ENCODE data around the gene MKRN2OS.

DNA sequence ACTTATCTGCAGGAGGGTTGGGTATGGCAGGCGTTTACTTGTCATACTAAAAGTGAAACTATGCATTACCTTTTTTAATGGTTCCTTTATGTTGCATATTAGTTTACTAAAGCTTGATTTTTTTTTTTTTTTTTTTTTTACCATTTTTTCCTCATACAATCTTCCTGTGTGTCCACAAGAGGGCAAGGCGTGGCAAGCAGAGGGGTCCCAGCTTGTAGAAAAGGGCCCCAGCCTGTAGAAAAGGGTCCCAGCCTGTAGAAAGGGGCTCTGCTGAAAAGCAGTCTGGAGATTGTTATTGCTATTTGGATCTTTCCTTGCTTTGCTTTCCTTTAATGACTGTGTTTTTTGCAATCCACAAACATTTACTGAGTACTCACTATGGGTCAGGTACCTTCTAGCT is 33.4 kb upstream of the MKRN2OS start:
- TF ChIP-seq, protein P1, sequence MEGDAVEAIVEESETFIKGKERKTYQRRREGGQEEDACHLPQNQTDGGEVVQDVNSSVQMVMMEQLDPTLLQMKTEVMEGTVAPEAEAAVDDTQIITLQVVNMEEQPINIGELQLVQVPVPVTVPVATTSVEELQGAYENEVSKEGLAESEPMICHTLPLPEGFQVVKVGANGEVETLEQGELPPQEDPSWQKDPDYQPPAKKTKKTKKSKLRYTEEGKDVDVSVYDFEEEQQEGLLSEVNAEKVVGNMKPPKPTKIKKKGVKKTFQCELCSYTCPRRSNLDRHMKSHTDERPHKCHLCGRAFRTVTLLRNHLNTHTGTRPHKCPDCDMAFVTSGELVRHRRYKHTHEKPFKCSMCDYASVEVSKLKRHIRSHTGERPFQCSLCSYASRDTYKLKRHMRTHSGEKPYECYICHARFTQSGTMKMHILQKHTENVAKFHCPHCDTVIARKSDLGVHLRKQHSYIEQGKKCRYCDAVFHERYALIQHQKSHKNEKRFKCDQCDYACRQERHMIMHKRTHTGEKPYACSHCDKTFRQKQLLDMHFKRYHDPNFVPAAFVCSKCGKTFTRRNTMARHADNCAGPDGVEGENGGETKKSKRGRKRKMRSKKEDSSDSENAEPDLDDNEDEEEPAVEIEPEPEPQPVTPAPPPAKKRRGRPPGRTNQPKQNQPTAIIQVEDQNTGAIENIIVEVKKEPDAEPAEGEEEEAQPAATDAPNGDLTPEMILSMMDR (IDR thresholded peaks at IDR 0.05) = no peak
- TF ChIP-seq POLR2A (IDR thresholded peaks at IDR 0.05) = no peak
